HG02642 (cell line): Measurements from ENCODE around the gene GANC.

ENCODE experiments used
- ATAC-seq: cut with Tn5 transposase; IDR thresholded peaks from one replicate; pipeline ENCODE4 v1.9.1; 2021; ENCODE audit warnings: mild to moderate bottlenecking; ENCODE audit not compliant: unreplicated experiment, poor library complexity

GANC gene

DNA sequence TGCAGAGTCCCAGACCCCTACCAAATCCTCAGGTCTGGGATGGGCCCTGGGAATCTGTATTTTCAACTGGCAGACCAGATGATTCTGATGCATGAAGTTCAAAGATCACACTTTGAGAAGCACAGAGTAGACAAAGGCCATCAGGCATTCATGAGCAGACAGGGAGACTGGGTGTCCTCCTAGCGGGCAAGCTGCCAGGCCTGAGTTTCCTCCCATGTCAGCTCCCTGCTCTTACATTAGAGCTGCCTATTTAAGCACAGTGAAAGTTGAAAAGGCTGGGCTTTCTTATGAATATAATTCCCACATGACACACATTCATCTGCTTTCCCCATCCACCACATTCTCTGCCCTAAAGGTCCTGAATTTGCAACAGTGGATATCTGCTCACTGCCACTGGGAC is 100.3 kb downstream of the GANC start:
- no peak for ATAC-seq

DNA sequence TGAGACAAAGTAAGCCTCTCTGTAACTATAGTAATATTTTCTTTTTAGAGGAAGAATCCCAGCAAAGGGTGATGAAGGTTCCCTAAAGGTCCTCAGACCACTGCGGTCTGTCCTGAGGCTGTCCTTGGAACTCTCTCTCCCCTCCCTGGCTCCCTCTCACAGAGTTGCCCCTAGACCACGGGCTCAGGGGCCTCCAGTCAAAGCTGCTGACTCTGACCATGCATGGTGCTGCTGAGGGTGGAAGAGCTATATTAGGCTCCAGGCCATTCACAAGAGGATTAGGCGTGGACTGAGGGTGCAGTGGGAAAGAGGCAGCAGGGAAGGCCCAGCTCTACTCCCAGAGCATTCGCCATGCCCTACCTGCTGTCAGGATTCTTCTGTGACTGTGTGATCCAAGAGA is 100.9 kb downstream of the GANC start:
- ATAC-seq = no peak

DNA sequence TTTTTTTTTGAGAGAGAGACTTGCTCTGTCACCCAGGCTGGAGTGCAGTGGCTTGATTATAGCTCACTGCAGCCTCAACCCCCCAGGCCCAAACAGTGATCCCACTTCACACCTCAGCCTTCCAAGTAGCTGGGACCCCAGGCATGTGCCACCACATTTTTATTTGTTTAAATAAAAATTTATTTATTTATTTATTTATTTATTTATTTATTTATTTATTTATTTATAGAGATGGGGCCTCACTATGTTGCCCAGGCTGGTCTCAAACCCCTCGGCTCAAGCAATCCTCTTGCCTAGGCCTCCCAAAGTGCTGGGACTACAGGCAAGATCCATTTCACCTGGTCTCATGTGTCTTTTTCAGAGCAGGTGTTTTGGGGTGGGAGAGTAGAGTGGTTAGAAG is 101.8 kb downstream of the GANC start:
- ATAC-seq = no peak

DNA sequence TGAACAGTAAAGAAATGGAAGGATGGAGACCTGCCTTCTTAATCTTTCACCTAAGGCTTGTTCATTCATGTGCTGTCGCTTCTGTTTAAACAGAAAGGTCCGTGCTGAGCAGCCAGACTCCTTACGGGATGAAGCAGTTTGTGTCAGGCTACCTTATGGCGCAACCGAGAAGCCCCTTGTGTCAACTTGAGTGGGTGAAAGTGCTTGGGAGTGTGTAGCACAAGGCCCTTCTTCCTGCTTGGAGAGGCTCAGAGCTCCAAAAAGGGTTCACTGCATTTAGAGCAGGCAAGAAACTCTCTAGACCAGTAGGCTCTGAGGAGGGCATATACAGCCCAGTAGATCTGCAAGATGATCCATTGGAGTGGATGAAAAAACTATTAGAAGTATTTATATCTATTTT is 102.3 kb downstream of the GANC start:
- no peak for ATAC-seq

DNA sequence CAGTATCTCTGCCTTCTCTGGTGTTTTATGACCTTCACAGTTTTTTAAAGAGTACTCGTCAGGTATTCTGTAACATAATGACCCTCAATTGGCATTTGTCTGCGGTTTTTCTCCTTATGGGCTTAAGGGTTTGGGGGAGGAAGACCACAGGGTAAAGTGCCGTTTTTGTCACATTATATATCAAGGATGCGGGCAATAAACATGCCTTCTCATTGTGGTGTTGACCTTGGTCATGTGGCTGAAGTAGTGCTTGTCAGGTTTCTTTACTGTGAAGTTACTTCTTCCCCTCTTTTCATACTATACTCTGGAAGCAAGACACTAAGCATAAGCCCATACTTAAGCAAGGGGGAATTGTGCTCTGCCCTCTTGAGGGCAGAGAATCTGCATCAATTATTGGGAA is 102.9 kb downstream of the GANC start:
- ATAC-seq = no peak

DNA sequence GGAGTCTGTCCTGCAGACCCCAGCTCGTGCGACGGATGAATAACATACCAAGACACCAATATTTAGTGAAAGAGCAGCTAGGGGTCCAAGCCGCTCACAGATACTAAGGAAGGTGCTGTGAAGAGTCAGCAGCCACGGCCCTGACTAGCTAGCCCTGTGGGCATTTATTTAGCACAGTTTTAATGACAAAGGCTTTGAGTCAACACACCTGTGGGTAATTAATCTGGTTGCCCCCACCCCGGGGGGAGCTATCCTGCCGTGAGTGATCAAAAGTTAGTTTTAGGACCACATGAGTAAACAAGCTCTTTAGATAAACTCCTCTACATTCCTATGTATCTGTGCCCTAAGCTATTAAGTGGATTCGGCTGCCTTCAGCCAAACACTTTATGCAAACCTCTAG is 105.0 kb downstream of the GANC start:
- ATAC-seq = no peak

DNA sequence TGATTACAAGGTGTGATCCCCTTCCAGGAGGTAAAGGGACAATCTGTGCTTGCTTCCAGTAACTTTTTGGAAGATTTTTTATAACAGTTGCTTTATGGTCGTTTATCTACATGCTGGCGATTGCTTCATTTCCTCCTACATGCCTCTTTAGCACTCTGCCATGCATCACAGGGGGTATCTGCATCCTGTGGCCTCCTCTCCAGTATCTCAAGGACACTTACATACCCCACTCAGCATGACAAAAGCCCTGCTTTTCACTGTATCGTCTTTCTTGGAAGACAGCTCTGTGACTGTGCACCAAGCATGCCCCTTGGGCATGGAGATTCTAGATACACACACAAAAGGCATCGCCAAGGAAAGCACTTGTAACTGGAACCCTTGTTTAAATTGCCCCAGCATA is 111.6 kb downstream of the GANC start:
- ATAC-seq = no peak

DNA sequence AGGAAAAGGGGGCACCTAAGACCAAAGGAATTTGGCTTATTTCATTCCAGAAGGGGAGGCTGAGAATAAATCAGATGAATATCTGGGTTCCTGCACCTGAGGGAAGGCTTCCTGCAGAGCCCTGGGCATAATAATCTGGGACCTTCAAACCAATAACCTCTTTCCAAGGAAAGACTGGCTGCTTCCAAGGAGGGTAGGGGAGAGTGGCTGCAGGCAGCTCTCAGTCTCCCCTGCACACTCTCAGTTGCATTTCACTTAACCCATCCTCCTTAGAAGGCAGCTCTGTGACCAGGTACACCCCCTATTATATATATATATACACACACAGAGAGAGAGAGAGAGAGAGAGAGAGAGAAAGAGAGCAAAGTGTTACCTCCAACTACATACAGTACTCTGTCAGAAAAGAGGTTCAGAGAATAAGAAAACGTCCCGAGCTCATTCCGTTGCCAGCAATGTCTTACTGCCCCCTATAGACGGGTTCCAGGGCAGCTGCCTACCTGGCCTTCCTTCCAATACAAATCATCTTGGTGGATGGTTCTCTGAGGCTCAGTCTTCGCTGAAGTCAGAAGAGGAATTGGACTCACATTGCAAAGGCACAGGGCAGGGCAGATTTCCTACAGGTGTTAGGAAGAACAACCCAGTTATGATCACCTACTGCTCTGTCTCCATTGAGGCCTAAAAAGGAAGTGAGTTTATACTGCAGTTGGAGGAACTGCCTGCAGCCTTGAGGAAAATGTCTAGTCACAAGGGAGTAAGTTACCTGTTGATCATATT is 112.4 kb downstream of the GANC start:
- no peak for ATAC-seq

DNA sequence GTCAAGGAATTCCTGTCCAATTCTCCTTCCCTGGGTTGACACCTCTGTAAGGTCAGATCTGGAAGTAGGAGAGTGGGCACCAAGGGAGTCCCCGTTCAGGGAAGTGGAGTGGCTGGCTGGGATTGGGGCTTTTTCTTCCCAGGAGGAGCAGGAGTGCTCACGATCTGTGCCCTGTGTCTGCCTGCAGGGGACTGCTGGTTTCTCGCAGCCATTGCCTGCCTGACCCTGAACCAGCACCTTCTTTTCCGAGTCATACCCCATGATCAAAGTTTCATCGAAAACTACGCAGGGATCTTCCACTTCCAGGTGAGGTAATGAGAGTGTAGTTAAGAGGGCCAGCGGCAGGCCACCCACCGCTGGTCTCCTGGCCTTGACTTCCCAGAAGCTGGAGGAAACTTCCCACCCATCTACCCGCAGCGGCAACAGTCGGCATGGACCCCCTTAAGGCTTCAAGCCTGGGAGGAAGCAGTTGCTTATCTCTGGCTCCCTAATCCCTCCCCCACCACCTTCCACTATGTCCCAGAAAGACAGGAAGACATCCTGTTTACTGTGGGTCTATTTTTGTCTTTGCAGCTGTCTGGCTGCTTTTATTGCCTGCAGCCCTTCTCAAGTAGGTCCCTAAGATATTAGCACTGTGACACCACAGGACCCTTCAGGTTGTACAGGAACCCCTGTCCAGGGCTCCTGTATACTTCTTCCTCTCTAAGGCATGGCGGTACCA is 113.1 kb downstream of the GANC start:
- ATAC-seq = no peak

DNA sequence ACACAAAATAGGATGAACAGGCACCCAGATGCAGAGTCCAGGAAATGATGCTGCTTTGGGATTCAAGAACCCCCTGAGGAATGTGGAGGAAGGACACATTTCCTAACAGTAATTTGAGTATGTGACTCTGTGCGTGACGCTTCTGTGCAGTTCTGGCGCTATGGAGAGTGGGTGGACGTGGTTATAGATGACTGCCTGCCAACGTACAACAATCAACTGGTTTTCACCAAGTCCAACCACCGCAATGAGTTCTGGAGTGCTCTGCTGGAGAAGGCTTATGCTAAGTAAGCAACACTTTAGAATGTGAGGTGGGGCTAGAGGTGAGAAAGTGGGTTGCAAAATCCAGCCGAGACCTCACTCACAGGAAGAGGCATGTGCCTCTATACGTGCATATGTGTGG is 114.6 kb downstream of the GANC start:
- ATAC-seq = no peak

DNA sequence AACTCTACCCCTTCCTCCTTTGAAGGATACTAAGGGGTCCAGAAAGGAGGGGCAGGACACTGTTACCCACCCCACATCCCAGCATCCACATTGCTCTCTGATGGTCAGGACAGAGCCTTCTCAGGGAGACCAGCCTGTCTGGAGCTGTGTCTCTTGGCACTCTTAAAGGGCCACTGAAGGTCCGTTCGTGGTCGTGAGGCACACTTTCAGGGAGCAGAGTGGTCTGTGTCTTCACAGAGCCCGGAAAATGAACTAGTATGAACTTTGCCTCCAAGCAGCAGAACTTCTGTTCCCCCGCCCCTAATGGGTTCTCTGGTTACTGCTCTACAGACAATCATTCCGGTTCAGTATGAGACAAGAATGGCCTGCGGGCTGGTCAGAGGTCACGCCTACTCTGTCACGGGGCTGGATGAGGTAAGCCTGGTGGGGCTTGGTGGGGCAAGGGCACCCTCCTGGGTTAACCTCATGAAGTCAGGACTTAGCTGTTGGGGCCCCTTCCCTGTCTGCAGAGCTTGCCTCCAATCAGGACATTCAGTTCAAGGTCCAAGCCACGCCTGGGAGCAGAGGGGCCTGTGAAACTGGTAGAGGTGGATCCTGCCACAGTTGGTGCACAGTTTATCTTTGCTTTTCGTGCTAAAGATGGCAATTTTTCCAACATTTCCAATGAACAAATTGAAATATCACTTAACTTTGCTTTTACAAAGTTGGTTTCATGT is 119.5 kb downstream of the GANC start:
- no peak for ATAC-seq

DNA sequence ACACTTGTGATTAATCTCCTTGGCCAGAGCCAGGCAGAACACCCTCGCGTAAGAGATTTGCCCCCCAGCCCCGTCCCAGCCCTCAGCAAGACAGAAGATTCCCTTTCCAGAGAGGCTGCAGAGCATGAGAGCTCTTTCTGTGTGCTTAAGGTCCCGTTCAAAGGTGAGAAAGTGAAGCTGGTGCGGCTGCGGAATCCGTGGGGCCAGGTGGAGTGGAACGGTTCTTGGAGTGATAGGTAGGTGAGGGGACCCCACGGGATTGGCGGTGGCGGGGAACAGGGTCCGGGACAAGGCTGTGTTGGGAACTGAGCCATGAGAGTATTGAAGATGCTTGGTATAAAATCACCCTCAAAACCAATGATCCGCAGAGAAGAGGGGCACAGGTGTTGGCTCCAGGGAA is 121.1 kb downstream of the GANC start:
- ATAC-seq = no peak

DNA sequence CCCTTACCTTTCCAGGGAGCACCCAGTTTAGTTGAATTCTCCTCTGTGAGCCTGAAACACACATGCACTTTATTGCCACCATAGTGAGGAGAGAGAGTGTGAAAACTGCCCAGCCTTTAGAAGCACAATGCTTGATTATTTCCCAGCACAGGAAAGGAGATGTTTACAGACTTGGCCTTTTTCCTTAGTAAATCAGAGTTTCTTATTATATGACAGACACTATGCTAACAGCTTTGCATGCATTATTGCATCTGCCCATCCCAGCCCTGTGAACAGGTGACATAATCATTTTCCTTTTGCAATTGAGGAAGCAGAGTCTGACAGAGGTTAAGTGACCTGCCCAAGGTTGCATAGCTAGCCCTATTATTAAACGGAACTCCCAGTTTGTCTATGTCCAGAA is 122.8 kb downstream of the GANC start:
- ATAC-seq = no peak

DNA sequence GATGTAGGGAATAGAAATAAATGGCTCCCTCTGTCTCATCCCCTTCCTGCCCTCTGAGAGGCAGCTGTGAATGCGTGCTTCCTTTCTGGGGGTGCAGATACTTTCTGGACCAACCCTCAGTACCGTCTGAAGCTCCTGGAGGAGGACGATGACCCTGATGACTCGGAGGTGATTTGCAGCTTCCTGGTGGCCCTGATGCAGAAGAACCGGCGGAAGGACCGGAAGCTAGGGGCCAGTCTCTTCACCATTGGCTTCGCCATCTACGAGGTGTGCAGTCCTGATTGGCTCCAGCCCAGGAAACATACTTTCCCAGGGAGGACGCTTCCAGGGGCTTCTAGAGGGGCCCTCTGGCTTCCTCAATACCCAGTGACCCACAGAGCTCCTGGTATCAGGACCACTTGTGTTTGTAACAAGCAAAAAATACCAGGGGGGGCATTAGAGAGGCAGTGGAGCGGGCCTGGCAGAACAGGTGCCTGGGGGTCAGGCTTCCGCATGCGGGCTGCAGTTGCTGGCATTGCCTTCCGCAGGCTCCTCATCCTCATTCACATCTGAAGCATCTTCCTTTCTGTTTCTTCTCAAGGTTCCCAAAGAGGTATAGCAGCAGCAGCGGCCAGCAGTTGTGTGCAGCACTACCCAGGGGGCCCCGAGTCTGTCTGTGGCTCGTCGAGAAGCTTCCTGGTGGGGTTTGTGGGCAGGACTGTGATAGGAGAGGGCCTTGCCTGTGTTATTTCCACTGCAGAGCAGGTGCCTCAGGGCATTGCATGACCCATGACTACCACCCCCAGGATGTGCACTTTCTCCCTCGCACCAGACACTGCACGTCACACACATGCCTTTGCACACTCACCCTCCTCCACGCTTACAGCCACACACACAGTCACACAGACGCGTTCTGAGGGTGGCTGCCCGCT is 128.8 kb downstream of the GANC start:
- ATAC-seq = no peak

DNA sequence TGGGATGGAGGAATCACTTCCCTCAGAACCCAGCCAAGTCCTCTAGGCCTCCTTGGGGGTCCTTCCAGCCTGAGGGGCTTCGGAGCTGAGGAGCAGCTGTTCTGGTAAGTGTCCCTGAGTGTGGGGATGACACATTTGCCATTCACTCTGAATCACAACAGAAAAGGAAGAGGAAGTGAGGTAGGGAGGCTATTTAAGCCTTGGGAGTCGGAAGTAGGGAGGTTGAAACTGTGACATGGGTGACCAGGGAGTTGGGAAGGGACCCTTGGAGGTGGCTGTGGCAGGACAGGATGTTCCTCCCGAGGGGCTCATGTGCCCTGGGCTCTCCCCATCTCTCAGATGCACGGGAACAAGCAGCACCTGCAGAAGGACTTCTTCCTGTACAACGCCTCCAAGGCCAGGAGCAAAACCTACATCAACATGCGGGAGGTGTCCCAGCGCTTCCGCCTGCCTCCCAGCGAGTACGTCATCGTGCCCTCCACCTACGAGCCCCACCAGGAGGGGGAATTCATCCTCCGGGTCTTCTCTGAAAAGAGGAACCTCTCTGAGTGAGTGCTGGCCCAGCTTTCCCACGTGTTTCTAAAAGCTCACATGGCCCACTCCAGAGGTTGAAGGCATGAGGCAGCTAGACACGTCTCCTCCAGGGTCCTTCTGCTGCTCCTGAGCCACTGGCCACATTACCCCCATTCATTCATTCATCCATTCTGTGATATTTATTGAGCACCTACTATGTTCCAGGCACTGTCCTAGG is 129.6 kb downstream of the GANC start:
- ATAC-seq = no peak

DNA sequence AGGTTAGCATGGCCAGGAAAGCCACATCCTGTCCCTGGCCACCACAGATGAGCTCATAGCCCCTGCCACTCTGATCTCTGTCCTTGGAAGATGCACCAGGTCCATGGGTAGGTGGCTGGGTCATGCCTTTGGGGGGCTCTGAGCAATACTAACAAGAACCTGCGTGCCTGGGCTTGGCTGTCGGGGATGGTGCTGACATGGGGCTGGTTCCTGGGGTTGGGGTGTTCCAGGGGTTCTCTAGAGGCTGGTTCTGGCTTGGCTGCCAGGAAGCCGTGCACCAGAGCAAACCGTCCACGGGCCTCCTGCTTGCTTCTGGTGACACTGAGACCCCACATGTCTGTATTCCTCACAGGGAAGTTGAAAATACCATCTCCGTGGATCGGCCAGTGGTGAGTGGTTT is 130.4 kb downstream of the GANC start:
- ATAC-seq = no peak

DNA sequence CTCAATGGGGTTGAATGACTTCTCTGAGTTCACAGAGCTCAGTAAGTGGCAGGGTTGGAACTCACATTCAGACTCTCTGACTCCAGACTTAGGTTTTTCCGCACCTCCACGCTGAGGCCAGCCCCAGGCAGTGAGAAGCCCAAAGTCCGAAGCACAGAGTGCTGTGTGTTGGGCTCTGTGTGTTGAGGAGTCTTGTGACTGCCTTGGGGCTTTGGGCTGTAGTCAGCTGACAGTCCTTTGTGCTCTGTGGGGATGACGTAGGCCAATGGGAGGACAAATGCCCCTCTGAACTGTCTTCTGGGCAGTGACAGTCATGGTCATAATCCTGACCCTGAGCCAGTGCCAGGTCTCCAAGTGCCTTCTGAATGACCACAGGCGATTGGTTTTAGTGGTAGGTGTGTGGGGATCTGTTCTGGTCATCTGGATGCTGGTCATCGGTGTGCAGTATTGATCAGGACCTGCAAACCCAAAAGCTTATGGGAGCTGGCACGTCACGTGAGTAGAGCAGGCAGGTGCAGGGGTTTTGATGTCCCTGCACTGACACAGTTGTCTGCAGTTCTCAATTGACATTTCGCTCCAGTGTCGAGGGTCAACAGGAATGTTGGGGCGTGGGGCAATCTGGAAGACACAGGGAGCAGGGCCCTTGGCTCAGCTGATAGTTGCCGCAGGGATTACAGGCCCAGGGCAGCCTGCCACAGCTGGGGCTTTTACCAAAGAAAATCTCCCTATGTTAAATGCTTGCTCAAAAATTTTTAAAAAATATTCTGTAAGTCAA is 131.6 kb downstream of the GANC start:
- no peak for ATAC-seq

DNA sequence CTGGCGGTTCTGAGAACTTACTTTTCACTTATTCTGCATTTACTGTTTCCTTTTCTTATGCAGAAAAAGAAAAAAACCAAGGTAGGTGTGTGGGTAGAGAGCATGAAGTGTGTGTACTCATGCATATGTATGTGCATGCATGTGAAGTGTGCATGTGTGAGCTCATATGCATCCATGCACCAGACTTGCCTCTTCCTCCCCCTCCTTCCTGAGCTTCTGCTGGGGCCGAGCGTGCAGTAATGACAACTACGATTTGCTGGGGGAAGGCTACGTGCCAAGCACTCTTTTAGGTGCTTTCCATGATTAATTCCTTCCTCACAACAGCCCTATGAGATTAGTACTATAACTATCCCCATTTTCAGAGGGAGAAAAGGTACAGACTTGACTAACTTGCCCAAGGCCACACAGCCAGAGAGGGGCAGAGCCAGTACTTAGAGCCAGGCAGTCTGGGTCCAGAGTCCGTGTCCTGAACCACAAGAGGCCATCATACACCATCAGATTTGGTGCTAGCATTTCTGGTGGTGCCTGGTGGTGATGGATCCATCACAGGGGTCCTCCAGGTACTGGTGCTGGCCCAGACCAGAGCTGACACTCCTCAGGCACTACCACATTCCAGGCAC is 133.0 kb downstream of the GANC start:
- ATAC-seq = no peak
